Measurements from ENCODE around the gene MORC3.
"Not testable (repeated sequence)": the region's sequence is repeated elsewhere in the genome, so short reads cannot be mapped to it uniquely, and the experiment has no call there.

Gene MORC3, protein sequence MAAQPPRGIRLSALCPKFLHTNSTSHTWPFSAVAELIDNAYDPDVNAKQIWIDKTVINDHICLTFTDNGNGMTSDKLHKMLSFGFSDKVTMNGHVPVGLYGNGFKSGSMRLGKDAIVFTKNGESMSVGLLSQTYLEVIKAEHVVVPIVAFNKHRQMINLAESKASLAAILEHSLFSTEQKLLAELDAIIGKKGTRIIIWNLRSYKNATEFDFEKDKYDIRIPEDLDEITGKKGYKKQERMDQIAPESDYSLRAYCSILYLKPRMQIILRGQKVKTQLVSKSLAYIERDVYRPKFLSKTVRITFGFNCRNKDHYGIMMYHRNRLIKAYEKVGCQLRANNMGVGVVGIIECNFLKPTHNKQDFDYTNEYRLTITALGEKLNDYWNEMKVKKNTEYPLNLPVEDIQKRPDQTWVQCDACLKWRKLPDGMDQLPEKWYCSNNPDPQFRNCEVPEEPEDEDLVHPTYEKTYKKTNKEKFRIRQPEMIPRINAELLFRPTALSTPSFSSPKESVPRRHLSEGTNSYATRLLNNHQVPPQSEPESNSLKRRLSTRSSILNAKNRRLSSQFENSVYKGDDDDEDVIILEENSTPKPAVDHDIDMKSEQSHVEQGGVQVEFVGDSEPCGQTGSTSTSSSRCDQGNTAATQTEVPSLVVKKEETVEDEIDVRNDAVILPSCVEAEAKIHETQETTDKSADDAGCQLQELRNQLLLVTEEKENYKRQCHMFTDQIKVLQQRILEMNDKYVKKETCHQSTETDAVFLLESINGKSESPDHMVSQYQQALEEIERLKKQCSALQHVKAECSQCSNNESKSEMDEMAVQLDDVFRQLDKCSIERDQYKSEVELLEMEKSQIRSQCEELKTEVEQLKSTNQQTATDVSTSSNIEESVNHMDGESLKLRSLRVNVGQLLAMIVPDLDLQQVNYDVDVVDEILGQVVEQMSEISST

DNA sequence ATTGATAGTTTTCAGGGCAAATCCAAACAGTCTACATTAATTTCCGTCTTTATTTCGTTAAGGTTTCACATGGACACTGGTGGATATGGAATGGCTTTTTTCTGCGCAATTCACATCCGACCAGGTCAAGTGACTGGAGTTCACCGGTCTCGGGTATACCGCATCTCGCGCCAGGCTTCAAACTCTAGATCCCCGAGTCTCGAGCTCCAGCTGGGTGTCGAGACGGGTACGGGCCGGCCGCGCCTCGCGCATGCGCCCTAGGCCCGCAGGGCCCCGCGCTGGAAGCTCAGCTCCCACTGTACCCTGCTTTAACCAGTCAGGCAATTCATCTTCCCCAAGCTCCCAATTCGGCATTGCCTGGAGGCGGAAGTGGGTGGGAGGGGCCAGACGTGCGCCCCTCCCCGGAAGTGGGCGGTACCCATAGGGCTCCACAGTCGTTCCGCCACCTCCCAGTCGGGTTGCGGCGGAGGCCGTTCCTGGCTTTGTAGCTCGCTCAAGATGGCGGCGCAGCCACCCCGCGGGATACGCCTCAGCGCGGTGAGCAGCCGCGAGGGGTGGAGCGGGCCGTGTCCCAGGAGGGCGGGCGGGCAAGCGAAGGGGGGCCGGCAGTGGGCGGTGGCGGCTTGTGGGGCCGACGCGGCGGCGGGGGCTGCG is at the start of gene MORC3:
Gene MORC3 (plus strand): TSS at position 431 of the 654 bp plus-strand sequence. CDS start 68 bp downstream, at position 499.
- TF ChIP-seq, protein P1, sequence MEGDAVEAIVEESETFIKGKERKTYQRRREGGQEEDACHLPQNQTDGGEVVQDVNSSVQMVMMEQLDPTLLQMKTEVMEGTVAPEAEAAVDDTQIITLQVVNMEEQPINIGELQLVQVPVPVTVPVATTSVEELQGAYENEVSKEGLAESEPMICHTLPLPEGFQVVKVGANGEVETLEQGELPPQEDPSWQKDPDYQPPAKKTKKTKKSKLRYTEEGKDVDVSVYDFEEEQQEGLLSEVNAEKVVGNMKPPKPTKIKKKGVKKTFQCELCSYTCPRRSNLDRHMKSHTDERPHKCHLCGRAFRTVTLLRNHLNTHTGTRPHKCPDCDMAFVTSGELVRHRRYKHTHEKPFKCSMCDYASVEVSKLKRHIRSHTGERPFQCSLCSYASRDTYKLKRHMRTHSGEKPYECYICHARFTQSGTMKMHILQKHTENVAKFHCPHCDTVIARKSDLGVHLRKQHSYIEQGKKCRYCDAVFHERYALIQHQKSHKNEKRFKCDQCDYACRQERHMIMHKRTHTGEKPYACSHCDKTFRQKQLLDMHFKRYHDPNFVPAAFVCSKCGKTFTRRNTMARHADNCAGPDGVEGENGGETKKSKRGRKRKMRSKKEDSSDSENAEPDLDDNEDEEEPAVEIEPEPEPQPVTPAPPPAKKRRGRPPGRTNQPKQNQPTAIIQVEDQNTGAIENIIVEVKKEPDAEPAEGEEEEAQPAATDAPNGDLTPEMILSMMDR (IDR thresholded peaks at IDR 0.05), result no peak
- peak; percentile 99 for DNase-seq
- H3K27ac Mint-ChIP-seq, result peak within 1 kb of the TSS; percentile 99
- peaks cover 4% of the 10 kb centered on the region for H3K27me3 Mint-ChIP-seq (ENCODE audit: low read depth, poor library complexity)
- peaks cover 30% of the 10 kb centered on the region for H3K9me3 Mint-ChIP-seq
- H3K4me1 Mint-ChIP-seq, result peaks cover 28% of the 10 kb centered on the region
- H3K4me3 Mint-ChIP-seq, result peak within 1 kb of the TSS; percentile 91
- peaks cover 29% of the 10 kb centered on the region for H3K36me3 Mint-ChIP-seq (ENCODE audit: low read depth)

DNA sequence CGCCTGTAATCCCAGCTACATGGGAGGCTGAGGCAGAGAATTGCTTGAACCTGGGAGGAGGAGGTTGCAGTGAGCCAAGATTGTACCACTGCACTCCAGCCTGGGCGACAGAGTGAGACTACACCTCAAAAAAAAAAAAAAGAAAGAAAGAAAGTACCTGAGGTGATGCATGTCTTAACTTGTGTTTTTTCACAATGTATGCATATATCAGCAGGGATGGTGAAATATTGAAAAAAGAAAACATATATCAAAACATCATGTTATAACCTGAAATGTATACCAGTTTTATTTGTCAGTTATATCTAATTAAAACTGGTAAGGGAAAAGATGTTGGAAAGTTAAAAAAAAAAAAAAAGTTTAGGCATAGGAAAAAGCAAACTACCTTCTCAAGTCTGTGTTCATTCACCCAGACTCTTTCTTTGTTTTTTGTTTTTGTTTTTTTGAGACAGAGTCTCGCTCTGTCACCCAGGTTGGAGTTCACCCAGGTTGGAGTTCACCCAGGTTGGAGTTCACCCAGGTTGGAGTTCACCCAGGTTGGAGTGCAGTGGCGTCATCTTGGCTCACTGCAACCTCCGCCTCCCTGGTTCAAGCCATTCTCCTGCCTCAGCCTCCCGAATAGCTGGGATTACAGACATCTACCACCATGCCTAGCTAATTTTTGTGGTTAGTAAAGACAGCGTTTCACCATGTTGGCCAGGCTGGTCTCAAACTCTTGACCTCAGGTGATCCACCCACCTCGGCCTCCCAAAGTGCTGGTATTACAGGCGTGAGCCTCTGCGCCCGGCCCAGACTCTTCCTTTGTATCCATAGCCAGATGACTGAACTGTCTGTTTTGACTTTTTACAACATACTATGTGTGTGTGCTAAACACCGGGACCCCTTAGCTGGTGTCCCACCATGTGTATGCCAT is 49.0 kb upstream of the MORC3 start:
- not testable (repeated sequence) for H3K4me1 Mint-ChIP-seq; H3K36me3 Mint-ChIP-seq (ENCODE audit: low read depth); H3K9me3 Mint-ChIP-seq; H3K4me3 Mint-ChIP-seq; DNase-seq; H3K27me3 Mint-ChIP-seq (ENCODE audit: low read depth, poor library complexity)
- peak overlapping the region; percentile 11 for H3K27ac Mint-ChIP-seq

DNA sequence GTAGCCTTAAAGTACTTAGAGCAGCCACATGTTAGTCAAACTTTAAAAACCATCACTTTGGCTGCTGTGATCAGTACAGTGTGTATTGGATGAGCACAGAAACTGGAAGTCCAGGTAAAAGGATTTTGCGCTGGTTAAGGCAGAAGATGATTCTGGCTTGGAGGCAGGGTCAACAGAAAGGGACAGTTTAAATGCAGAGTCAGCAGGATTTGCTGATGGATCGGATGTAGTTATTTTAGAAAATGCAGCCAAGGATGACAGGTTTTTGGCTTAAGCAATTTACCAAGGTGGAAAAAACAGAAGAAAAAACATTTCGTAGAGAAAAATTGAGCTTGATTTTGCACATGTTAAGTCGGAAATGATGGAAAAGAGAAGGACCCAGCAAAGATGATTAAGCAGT is 45.9 kb upstream of the MORC3 start:
- no peaks in the 10 kb centered on the region for H3K36me3 Mint-ChIP-seq (ENCODE audit: low read depth)
- no peak overlapping the region for H3K27ac Mint-ChIP-seq
- no peak for DNase-seq
- TF ChIP-seq, protein P1 (IDR thresholded peaks at IDR 0.05), result no peak
- H3K4me3 Mint-ChIP-seq, result no peak overlapping the region
- peaks cover 11% of the 10 kb centered on the region for H3K27me3 Mint-ChIP-seq (ENCODE audit: low read depth, poor library complexity)
- no peaks in the 10 kb centered on the region for H3K9me3 Mint-ChIP-seq
- H3K4me1 Mint-ChIP-seq, result no peaks in the 10 kb centered on the region

DNA sequence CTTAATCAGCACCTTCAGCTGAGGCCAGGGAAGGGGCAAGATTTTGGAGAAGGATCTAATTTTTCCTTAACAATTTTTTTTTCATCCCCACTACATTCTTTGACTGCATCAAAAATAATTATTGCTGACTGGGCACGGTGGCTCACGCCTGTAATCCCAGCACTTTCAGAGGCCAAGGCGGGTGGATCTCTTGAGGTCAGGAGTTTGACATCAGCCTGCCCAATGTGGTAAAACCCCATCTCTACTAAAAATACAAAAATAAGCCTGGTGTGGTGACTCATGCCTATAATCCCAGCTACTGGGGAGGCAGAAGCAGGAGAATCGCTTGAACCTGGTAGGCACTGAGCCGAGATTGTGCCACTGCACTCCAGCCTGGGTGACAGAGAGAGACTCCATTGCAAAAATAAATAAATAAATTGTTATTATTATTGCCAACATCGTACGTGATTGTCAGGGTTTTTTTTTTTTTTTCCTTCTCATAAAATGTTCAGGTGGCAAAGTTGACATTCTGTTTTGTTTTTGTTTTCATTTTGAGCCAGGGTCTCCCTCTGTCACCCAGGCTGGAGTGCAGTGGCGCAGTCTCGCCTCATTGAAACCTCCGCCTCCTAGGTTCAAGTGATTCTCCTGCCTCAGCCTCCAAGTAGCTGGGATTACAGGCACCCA is 37.3 kb upstream of the MORC3 start:
- Mint-ChIP-seq H3K36me3 (ENCODE audit: low read depth) (peaks cover 7% of the 10 kb centered on the region), H3K27me3 (ENCODE audit: low read depth, poor library complexity) (no peaks in the 10 kb centered on the region)
- TF ChIP-seq, protein P1 (IDR thresholded peaks at IDR 0.05), result no peak

DNA sequence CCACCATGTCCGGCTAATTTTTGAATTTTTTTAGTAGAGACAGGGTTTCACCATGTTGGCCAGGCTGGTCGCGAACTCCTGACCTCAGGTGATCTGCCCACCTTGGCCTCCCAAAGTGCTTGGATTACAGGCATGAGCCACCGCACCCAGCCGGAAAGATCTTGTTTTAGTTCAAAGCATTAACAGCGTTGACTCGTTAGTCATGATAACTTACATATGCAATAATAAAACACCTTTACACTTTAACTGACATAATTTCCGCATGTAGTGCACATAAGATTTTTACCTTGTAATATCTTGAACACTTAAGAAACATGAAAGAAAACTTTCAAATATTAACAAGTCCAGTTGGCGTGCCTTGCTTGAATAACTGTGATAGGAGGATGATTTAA is 36.8 kb upstream of the MORC3 start:
- not testable (repeated sequence) for H3K4me3 Mint-ChIP-seq; H3K27ac Mint-ChIP-seq; DNase-seq; H3K27me3 Mint-ChIP-seq (ENCODE audit: low read depth, poor library complexity); H3K9me3 Mint-ChIP-seq; H3K36me3 Mint-ChIP-seq (ENCODE audit: low read depth); H3K4me1 Mint-ChIP-seq

More for the DNA sequence above, 37.3 kb upstream of the MORC3 start:
- Mint-ChIP-seq H3K4me3 (no peak overlapping the region), H3K9me3 (no peaks in the 10 kb centered on the region), H3K4me1 (no peaks in the 10 kb centered on the region), H3K27ac (no peak overlapping the region)
- DNase-seq, result no peak
